Measurements from ENCODE around the gene PEX12. TPM values are rescaled to one million over a fixed set of nuclear protein-coding genes. Genes with fewer than 3 reads are reported as not detected.
"Not testable (repeated sequence)": the region's sequence is repeated elsewhere in the genome, so short reads cannot be mapped to it uniquely, and the experiment has no call there.

Gene PEX12
- total RNA-seq, 1 donor from 2014 or later: 7.8 TPM

DNA sequence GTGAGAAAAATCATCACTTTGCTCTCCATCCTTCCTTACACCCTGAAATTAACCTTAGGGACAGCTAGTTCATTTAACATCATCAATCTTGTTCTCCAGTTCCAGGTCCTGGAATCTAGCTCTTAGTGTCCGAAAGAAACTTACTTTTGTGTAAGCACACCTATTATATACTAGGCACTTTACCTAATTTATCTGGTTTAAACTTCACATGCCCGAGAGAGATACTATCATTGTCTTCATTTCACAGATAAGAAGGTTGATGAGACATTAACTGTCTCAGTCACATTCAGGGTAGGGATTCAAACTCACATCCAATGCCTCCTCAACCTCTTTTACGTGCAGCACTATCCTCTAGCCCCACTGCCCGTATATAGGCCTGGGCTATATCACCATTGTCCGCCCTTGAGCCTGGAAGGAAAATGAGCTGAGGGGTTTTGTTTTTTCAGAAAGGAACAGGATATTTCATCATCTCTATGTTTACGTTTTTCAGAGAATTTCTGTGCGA is 8.2 kb upstream of the PEX12 start:
- DNase-seq (ENCODE audit: low spot score) (no peak), ATAC-seq (peak; percentile 25)
- intact Hi-C loops (cut with DNase I): no loop called here

GRCh38 chr17:35584061-35584460 is 5.7 kb upstream of the PEX12 start:
- intact Hi-C loops (cut with DNase I): no loop called here
- DNase-seq (ENCODE audit: low spot score) (no peak), ATAC-seq (no peak)

DNA sequence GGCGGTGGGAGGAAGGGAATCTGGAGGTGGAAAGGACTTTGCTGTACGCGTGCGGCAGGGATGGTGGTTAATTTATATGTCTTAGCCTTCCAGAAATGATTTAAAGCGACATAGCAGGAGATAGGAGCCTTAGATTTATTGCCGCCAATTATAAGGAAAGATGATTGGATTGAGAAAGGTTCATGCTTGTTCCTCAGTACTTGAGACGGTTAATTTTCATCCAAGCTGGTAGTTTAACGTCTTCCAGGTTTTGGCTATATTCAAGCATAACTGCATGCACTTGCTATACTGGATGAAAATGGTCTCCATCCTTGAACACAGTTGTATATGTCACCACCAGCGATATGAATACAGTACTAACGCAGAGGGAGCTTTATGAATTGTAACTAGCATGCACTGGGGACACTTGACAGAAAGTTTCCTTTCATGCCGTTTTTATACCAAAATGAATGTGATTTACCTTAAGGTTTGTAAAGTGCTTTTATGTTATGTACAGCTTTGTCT is 610 bp upstream of the PEX12 start:
- ATAC-seq: no peak

DNA sequence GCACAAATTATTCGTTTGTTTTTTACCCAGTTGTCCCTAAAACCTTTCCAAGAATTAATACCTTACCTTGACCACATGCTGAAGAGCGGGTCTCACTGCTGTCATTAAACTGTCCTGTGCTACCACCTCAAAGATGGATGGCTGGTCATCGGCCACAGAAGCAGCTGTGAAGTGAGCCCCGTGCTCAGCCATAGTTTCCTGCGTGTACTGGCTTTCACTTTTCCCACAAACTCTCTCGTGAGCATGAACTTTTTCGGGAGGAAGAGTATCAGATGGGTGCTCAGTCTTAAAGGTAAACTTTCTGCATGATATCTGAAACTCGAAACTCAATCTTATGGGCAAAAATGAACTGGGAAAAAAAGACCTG is 558 bp downstream of the PEX12 start:
- DNase-seq (ENCODE audit: low spot score) (no peak), ATAC-seq (peak; percentile 37)
- intact Hi-C loops (cut with DNase I): no loop called here

More for the DNA sequence above, 610 bp upstream of the PEX12 start:
- intact Hi-C loops (cut with DNase I): no loop called here
- no peak for DNase-seq (ENCODE audit: low spot score)

DNA sequence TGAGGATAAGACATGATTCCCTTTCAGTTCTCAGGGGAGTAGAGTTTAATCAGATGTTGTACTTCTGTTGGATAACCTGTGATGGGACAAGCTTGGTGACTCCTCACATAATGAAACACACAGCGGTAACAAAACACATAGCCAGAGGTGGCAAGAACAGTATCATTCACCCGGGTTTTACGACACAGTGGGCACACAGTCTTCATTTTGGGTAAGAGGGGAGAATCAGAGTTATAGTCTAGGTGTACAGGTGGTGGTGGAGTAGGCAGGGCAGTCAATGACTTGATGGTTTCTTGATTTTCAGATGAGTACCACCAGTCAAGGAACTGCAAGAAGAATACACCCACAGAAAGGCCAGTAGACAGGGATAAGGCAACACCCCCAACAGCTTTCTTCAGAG is 2.6 kb downstream of the PEX12 start:
- intact Hi-C loops (cut with DNase I): no loop called here
- ATAC-seq (no peak), DNase-seq (ENCODE audit: low spot score) (no peak)

DNA sequence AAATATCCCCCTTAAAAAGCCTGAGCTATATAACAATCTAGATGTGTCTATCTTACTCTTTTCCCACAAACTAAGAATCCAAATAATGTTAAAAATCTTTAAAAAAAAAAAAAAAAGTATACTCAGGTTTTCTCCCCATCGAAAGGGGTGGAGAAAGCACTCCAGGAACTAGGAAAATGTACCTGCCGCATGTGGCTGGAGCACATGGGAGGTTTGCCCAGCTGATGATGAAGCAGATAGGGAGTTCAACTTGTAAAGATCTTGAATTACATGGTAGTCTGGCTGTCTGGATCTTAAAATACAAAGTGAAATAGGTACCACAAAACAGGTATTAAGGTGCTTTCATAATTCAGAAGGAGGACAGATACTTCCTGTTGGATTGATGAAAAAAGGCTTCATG is 9.0 kb downstream of the PEX12 start:
- no peak for DNase-seq (ENCODE audit: low spot score)
- no peak for ATAC-seq
- intact Hi-C loops (cut with DNase I): no loop called here

DNA sequence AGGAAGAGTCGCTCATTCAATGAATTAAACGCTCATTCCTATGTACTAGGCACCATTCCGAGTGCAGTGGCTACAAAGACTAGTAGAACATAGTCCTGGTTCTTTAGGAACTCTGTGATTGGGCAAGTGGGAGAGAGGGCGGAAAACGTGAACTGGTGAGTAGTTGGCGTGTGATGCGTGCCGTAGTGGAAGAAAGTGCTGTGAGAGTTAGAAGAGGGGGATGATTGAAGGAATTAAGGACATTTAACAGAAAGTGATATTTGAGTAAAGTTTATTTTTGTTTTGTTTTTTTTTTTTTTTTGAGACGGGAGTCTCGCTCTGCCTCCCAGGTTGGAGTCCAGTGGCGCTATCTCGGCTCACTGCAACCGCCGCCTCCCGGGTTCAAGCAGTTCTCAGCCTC is 9.8 kb downstream of the PEX12 start:
- DNase-seq (ENCODE audit: low spot score): no peak
- no peak for ATAC-seq
- intact Hi-C loops (cut with DNase I): no loop called here

- no peak for DNase-seq (ENCODE audit: low spot score)
- no peak for ATAC-seq
- intact Hi-C loops (cut with DNase I): no loop called here
These were observed 11.4 kb downstream of the PEX12 start for GRCh38 chr17:35566968-35567367.

DNA sequence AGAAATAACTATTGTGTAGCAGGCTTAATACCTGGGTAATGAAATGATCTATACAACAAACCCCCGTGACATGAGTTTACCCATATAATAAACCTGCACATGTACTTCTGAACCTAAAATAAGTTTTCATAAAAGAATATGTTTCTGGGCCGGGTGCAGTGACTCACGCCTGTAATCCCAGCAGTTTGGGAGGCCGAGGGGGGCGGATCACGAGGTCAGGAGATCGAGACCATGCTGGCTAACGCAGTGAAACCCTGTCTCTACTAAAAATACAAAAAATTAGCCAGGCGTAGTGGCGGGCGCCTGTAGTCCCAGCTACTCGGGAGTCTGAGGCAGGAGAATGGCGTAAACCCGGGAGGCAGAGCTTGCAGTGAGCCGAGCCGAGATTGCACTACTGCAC is 15.2 kb downstream of the PEX12 start:
- DNase-seq (ENCODE audit: low spot score); ATAC-seq; intact Hi-C loops (cut with DNase I): not testable (repeated sequence)

GRCh38 chr17:35560703-35561102 is 17.7 kb downstream of the PEX12 start, which contains the start of gene SLFN14:
SLFN14 (minus strand) TSS chr17:35560819; CDS start chr17:35558062, 2,757 bp downstream.
- intact Hi-C loops (cut with DNase I): no loop called here
- ATAC-seq: no peak

DNA sequence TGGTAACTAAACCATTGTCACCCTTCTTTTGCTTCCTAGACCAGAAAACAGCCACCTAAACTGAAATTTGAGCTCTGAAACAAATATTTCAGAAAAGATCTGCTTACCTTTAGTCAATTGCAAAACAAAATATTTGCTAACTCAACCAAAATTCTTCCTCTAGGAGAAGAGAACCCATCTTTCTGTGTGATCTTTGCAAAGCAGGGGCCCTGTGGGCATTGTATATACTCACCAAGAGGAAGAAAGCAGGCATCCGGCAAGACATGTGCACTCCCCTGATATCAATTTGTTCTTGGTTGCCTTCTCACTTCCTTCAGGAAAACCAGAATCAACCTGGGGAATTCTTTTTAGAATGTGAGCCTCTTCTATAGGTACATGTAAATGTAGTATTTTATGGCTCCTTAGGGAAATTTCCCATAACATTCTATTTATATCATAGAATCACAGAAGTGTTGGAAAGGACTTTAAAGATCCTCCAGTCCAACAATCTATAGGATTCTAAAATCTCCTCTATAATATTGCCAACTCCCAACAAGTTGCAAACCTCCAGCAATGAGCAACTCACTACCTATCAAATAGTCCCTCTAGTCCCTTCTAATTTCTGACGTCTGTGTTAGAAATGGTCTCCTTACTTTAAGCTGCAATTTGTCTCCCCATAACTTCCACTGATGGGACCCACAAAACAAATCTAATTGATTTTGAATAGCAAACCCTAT is 18.7 kb downstream of the PEX12 start:
- no peak for ATAC-seq
- intact Hi-C loops (cut with DNase I): no loop called here
- no peak for DNase-seq (ENCODE audit: low spot score)

More at GRCh38 chr17:35560703-35561102, 17.7 kb downstream of the PEX12 start, which contains the start of gene SLFN14:
- no peak for DNase-seq (ENCODE audit: low spot score)

DNA sequence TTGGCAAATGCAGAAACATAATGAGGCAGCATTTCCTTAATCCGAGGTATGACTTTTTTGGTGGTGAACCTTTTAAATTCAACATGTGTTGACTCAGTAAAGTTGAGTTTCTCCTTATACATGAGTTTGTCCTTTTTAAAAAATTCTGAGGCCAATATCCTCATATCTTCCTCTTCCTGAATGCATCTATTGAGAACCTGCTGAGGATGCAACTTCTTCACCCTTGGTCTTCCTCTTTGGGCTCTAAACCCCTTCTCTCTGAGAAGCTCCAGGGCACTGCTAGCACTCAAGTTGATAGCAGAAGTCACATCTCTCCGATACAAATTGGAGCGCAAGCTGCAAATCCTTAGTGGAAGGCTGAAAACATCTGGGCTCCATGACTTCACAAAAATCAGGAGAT is 21.0 kb downstream of the PEX12 start:
- DNase-seq (ENCODE audit: low spot score): no peak
- ATAC-seq: no peak
- intact Hi-C loops (cut with DNase I): no loop called here

DNA sequence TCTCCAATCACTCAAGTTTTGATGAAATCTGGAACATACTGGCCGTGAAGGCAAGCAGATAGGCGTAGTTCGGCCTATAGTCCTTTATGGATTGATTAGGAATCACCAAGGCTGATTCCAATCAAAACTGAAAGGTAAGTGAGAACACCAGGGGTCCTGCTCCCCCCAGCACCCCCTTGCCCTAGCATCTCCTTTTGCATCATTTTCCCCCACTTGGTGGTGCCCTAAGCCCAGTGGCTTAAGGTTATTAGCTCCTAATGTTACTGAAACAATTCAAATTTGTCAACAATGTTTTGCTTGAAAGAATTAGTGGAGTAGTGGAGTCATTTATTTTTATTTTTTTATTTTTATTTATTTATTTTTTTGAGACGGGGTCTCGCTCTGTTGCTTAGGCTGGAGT is 22.7 kb downstream of the PEX12 start:
- no peak for DNase-seq (ENCODE audit: low spot score)
- intact Hi-C loops (cut with DNase I): no loop called here
- ATAC-seq: no peak

- ATAC-seq: no peak
- DNase-seq (ENCODE audit: low spot score): no peak
- intact Hi-C loops (cut with DNase I): no loop called here
These were observed 23.7 kb downstream of the PEX12 start for GRCh38 chr17:35554668-35555067.

DNA sequence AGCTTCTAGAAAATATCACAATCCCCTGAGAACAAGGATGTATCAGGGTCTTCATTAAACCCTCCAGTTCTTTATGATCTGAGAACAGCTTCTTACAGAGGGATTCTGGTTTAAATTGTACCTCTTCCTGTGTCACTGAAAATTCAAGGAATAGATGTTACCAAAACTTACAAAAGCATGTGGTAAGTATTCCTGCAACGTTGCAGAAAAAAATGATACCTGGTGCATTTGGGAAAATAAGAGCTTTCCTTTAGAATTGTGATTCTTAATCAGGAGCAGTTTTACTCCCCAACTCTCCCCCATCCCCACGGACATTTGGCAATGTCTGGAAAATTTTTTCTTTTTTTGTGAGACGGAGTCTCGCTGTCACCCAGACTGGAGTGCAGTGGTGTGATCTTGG is 25.1 kb downstream of the PEX12 start:
- no peak for DNase-seq (ENCODE audit: low spot score)
- intact Hi-C loops (cut with DNase I): no loop called here
- ATAC-seq: no peak

- DNase-seq (ENCODE audit: low spot score): no peak
- ATAC-seq: no peak
- intact Hi-C loops (cut with DNase I): loop anchor here (10.0 kb wide), 1 partner anchor 364 kb away; no protein-coding TSS in a partner anchor
These were observed 29.4 kb downstream of the PEX12 start for GRCh38 chr17:35548978-35549377.

GRCh38 chr17:35548208-35548810 is 30.1 kb downstream of the PEX12 start:
- no peak for DNase-seq (ENCODE audit: low spot score)
- intact Hi-C loops (cut with DNase I): loop anchor here (10.0 kb wide), 1 partner anchor 364 kb away; no protein-coding TSS in a partner anchor
- ATAC-seq: no peak

DNA sequence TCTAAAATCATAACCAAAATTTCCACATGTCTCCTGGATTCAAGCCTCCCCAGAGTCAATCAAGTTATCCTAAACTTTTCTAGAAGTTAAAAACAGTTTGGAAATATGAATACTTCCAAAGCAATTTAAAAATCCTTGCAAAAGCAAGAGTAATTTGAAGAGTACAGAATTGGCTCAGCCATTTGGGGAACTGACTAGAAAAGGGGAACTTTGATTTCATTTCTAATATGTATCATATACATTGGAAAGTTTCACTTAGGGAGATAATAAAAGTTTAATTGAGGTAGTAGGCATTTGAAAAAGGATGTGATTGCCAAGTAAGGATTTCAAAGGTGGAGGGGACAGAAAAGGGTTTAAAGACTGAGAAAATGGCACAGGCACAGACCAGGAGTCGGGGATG is 31.9 kb downstream of the PEX12 start:
- intact Hi-C loops (cut with DNase I): loop anchor here (10.0 kb wide), 1 partner anchor 362 kb away; no protein-coding TSS in a partner anchor
- ATAC-seq (no peak), DNase-seq (ENCODE audit: low spot score) (no peak)

DNA sequence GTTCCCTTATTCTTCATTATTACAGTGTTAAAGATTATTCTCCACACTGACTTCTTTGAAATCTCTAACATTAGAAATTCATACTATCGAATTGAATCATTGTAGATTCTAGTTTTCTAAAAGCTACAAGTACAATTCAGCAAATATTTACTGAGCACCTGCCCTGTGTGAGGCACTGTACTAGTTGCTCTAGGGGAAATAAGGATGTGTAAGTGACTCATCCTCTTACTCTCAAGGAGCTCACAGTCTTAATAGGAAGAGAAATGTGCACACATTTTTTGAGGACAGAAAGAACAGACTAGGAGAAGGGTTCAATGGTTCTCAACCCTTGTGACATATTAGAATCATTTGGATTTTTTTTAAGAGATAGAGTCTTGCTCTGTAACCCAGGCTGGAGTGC is 33.2 kb downstream of the PEX12 start:
- no peak for DNase-seq (ENCODE audit: low spot score)
- ATAC-seq: no peak
- intact Hi-C loops (cut with DNase I): loop anchor here (10.0 kb wide), 1 partner anchor 360 kb away; no protein-coding TSS in a partner anchor

DNA sequence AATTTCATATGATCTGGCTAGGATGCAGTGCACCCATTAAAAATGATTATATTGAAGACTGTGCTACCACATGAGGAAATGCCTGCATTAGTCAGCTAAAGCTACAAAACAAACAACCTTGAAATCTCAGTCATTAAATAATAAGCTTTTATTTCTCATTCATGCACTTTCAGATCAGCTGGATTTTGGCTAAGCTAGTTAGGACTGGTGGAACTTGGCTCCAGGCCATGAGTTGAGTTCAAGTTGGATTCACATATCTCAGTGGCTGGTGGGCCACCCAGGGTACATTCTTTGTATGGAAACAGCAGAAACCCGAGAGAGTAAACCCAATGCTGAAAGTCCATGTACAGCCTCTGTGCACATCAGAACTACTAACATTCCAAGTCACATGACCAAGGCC is 34.5 kb downstream of the PEX12 start:
- intact Hi-C loops (cut with DNase I): loop anchor here (10.0 kb wide), 1 partner anchor 359 kb away; no protein-coding TSS in a partner anchor
- DNase-seq (ENCODE audit: low spot score) (no peak), ATAC-seq (no peak)

Data from sciatic nerve (tissue), 2 donors.